Right renal cortex interstitium (tissue), 3 donors: ENCODE data around the gene CCDC198. TPM values are rescaled to one million over a fixed set of nuclear protein-coding genes. Genes with fewer than 3 reads are reported as not detected.

Source experiments
- DNase-seq, 3 donors: peaks; one replicate each; pipeline ENCODE4 v3.0.0-alpha.2; 2013; ENCODE audit warnings: low read depth in 3 of 3, low spot score in 2 of 3
- polyA plus RNA-seq, 3 donors: library from polyadenylated mRNA; unstranded; fragments of 120-200 nt; gene quantifications; one replicate each; pipeline ENCODE4 v1.2.1, GENCODE V29; 2013; ENCODE audit not compliant: insufficient read length in 3 of 3

The CCDC198 gene, protein sequence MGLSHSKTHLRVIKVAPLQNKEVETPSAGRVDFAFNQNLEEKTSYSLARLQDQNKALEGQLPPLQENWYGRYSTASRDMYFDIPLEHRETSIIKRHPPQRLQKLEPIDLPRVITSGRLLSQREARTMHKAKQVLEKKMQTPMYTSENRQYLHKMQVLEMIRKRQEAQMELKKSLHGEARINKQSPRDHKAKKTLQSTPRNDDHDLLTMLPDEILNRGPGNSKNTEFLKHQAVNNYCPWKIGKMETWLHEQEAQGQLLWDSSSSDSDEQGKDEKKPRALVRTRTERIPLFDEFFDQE
- 100 to 1,000 TPM; 173 to 182 (median 175) TPM for polyA plus RNA-seq

DNA sequence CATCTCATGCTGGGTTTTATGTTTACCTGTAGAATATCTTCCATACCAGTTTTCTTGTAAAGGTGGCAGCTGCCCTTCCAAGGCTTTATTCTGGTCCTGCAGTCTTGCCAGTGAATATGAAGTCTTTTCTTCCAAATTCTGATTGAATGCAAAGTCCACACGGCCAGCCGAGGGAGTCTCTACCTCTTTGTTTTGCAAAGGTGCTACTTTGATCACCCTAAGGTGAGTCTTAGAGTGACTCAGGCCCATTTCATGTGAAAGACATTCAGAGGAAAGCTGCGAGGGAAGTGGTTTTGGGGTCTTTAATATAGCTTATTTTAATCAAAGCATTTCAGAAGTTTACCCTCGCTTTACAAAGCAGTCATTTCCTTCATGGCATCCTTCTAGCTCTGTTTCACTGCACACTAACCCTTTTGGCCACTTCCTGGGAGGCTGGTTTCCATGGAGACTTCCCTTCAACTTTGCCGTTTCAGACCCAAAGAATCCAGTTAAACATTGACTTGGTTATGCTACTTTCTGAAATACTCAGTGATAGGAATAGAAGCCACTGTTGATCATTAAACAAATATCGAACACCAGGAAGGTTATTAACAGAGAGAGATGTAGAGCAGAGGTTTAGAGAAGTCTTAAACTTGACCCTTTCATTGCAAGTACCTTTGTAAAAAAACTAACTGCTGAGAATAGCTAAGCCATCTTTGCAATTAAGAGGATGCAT, at the start of gene CCDC198:
Gene CCDC198, minus strand, starts transcription at position 391 of the 715 bp plus-strand sequence. Its CDS starts 142 bp downstream, at position 249.
- DNase-seq, result peak in 1 of 3 donors; percentile 71

GRCh38 chr14:57533214-57533613, 39.6 kb upstream of the CCDC198 start:
- DNase-seq, result no peak

GRCh38 chr14:57530571-57530970, 36.9 kb upstream of the CCDC198 start:
- no peak for DNase-seq

GRCh38 chr14:57526942-57527341, 33.3 kb upstream of the CCDC198 start:
- no peak for DNase-seq

GRCh38 chr14:57519043-57519442, 25.4 kb upstream of the CCDC198 start:
- no peak for DNase-seq

- DNase-seq, result no peak
Measured at GRCh38 chr14:57512220-57512619, 18.6 kb upstream of the CCDC198 start.

DNA sequence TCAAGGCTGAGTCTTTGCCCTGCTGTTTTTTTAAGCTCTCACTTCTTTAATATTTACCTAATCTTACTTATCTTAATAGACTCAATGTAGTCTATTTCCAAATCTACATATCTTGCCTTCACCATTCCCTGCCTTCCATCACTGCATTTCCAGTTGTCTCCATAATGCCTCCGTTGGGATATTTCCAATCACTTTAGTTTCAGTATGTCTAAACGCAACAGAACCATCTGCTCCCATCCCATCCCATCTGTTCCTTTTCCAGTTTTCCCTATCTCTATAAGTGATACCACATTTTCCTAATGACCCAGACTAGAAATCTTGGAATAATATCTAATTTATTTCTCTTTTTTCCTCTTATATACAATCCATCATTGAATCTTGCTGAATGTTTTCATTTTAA, 15.1 kb upstream of the CCDC198 start:
- no peak for DNase-seq

GRCh38 chr14:57502586-57503254, 9.1 kb upstream of the CCDC198 start:
- no peak for DNase-seq

- DNase-seq, result no peak
Measured at GRCh38 chr14:57501039-57501557, 7.4 kb upstream of the CCDC198 start.

DNA sequence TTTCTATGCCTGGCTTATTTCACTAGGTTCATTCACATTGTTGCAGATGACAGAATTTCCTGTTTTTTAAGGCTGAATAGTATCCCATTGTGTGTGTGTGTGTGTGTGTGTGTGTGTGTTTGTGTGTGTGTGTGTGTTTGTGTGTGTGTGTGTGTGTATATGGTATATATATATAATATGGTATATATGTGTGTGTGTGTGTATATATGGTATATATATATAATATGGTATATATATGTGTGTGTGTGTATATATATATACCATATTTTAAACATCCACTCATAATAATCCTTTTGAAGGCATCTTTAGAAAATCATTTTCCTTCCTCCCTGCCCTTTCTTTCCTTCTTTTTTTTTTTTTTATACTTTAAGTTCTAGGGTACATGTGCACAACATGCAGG, 5.0 kb upstream of the CCDC198 start:
- no peak for DNase-seq

DNA sequence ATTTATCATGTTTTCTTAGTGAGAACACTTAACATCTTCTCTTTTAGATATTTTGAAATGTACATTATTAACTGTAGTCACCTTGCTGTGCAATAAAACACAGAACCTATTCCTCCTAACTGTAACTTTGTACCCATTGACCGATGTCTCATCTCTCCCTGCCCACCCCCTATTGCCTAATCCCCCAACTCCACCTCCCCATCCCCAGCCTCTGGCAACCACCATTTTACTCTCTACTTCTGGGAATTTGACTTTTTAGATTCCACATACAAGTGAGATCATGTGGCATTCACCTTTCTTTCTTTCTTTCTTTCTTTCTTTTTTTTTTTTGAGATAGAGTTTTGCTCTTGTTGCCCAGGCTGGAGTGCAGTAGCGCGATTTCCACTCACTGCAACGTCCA, 4.4 kb upstream of the CCDC198 start:
- DNase-seq, result no peak

- DNase-seq, result no peak
Measured at GRCh38 chr14:57495416-57495815, 1.8 kb upstream of the CCDC198 start.

GRCh38 chr14:57492859-57493258, 798 bp downstream of the CCDC198 start:
- no peak for DNase-seq

GRCh38 chr14:57491640-57492039, 2.0 kb downstream of the CCDC198 start:
- no peak for DNase-seq

DNA sequence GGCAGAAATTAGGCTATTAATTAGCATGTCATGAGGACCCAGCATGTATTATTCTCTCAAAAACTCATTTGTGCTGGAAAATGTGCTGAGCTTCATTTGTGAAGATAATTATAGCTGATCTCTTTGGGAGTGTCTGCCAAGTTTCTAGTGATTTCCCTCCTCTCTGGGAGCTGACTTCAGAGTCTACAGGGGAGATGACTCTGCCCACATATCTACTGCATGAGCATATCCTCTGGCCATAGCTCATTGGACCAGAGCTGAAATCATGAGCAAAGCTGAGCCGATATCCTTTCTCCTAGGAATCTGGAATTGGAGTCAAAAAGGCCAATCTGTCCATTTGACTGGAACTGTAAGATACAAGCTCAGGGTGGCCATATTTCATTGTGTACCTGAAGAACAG, 5.9 kb downstream of the CCDC198 start:
- DNase-seq, result no peak

GRCh38 chr14:57486767-57487379, 6.8 kb downstream of the CCDC198 start:
- DNase-seq, result no peak

- no peak for DNase-seq
Measured at GRCh38 chr14:57485635-57486034, 8.0 kb downstream of the CCDC198 start.

GRCh38 chr14:57482120-57482519, 11.5 kb downstream of the CCDC198 start:
- no peak for DNase-seq

DNA sequence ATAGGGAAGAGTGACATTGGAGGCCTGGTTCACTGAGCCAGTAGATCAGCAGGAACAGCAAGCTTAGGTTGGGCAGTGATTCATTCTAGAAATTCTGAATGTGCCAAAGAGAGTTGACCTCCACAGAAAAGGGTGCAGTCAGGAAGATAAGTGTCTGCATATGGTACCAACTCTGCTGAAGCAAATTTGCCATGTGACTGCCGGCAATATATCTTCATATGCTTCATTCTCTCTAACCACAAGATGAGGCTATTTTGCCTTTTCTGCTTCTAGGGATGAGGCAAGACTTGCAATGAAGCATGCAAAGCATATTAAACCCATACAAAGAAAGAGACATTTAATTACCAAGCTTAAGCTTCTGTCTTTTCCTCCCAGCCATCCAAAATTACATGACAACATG, 13.6 kb downstream of the CCDC198 start:
- no peak for DNase-seq

DNA sequence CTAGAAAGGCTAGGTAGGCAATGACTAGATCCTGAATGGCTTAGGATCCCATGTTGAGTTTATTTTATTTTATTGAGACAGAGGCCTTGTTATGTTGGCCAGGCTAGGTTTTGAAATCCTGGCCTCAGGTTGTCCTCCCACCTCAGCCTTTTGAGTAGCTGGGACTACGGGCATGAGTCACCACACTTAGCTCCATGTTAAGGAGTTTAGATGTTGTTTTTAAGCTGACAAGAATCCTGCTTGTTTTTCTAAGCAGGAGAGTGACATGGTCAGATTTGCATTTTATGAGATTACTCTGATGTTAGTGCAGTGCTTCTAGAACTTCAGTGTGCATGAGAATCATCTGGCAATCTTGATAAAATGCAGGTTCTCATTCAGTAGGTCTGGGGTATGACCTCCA, 14.5 kb downstream of the CCDC198 start:
- no peak for DNase-seq

DNA sequence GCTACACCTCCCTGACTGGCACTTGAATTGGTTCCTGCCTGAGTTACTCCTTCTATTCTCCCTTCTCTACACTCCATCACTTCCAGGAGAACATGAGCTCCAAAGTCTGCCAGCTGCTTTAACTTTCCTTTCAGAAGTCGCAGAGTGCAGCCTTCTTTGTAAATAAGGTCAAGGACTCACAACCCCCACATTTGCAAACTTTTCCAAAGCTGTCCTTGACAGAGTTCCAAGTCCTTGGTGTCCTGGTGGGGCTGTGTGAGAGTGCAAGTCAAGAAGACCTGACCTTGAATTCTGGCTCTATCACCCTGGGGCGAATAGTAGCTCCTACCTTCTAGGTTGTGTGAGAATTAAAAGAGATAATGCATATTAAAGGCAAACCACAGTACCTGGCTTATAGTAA, 15.6 kb downstream of the CCDC198 start:
- no peak for DNase-seq
